Suppressor macrophage treated with lipopolysaccharide for 1 hour (primary cell): ENCODE results near the gene ACSS3.
"Not testable (repeated sequence)": the region's sequence is repeated elsewhere in the genome, so short reads cannot be mapped to it uniquely, and the experiment has no call there.

ENCODE experiments used
- DNase-seq, 3 donors: peaks; one replicate each; pipeline ENCODE4 v3.0.0-alpha.2; 2020 to 2022

The ACSS3 gene

GRCh38 chr12:81094718-81095360 lies 17.0 kb downstream of the ACSS3 start:
- no peak for DNase-seq

- DNase-seq: no peak
Observed at GRCh38 chr12:81095501-81096232, 17.8 kb downstream of the ACSS3 start.

GRCh38 chr12:81105687-81106086 lies 27.8 kb downstream of the ACSS3 start:
- DNase-seq: no peak

- no peak for DNase-seq
Observed at GRCh38 chr12:81114226-81114625, 36.3 kb downstream of the ACSS3 start.

- DNase-seq: not testable (repeated sequence)
Observed at GRCh38 chr12:81119069-81119468, 41.2 kb downstream of the ACSS3 start.

- no peak for DNase-seq
Observed at GRCh38 chr12:81120961-81121360, 43.1 kb downstream of the ACSS3 start.

GRCh38 chr12:81123611-81124010 lies 45.7 kb downstream of the ACSS3 start:
- no peak for DNase-seq

GRCh38 chr12:81125691-81126090 lies 47.8 kb downstream of the ACSS3 start:
- DNase-seq: no peak

GRCh38 chr12:81128930-81129554 lies 51.2 kb downstream of the ACSS3 start:
- peak; percentile 22 to 35 (median 30) for DNase-seq

GRCh38 chr12:81136519-81136918 lies 58.6 kb downstream of the ACSS3 start:
- no peak for DNase-seq

- DNase-seq: no peak
Observed at GRCh38 chr12:81137801-81138200, 59.9 kb downstream of the ACSS3 start.

- DNase-seq: no peak
Observed at GRCh38 chr12:81141217-81141616, 63.3 kb downstream of the ACSS3 start.

- no peak for DNase-seq
Observed at GRCh38 chr12:81143057-81143456, 65.2 kb downstream of the ACSS3 start.

- no peak for DNase-seq
Observed at GRCh38 chr12:81146228-81147225, 68.6 kb downstream of the ACSS3 start.

GRCh38 chr12:81147292-81147919 lies 69.5 kb downstream of the ACSS3 start:
- DNase-seq: no peak

GRCh38 chr12:81150382-81150781 lies 72.5 kb downstream of the ACSS3 start:
- DNase-seq: no peak

GRCh38 chr12:81159856-81160255 lies 82.0 kb downstream of the ACSS3 start:
- no peak for DNase-seq

GRCh38 chr12:81161680-81162079 lies 83.8 kb downstream of the ACSS3 start:
- DNase-seq: no peak

- DNase-seq: no peak
Observed at GRCh38 chr12:81162391-81163136, 84.7 kb downstream of the ACSS3 start.

GRCh38 chr12:81164827-81165226 lies 86.9 kb downstream of the ACSS3 start:
- DNase-seq: no peak

- no peak for DNase-seq
Observed at GRCh38 chr12:81166790-81167189, 88.9 kb downstream of the ACSS3 start.

- no peak for DNase-seq
Observed at GRCh38 chr12:81167694-81168093, 89.8 kb downstream of the ACSS3 start.
